M059J (cell line): Measurements from ENCODE around the gene PI4K2A. TPM values are rescaled to one million over a fixed set of nuclear protein-coding genes. Genes with fewer than 3 reads are reported as not detected.

Experiments used
- DNase-seq: peaks from one replicate; pipeline ENCODE4 v3.0.0-alpha.2; 2012; ENCODE audit warnings: low read depth
- total RNA-seq: library from RNA; depleted of rRNA; stranded (reverse); fragments of >200 nt; shearing (Covaris generic); gene quantifications from 2 replicates; pipeline ENCODE4 v1.2.3, GENCODE V29; 2014

PI4K2A gene
- total RNA-seq, 1 experiment from 2014 or later: 31.2 TPM

DNA sequence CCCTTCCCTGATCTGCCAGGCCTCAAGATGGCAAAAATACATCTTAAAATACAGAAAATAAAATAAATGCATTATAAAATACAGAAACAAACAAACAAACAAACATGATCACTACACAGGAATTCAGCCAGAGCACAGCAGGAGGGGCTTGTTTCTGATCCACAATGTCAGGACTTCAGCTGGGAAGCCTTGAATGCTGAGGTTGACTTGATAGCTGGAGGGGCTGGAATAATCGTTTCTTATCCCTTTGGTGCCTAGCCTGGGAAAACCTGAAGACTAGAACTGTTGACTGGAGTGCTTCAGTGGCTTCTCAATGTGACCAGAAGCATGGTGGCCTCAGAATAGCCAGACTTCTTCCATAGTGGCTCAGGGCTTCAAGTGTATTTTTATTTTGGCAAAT lies 63.9 kb downstream of the PI4K2A start:
- DNase-seq: no peak

DNA sequence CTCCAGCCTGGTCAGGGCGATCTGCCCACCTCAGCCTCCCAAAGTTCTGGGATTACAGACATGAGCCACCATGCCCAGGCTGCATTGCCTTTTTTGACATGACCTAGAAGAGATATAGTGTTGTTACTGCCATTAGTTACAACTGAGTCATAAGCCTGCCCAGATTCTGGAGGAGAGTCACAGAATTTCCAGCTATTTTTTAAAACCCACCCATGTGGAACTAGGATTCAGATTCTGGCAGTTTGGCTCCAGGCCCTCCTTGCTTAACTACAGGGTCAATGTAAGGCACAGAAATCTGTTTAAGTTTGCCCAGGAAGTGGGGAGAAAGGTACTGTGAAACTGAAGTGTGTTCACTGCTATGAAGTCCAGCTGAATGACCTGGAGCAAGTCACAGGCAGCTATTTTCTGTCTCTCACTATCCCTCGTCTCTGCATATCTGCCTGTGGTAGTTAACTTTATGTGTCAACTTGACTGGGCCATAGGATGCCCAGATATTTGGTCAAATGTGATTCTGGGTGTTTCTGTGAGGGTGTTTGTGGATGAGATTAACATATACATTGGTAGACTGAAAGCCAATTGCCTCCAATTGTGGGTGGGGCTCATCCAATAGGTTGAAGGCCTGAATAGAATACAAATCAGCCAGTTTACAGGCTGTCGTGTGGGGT lies 64.7 kb downstream of the PI4K2A start:
- DNase-seq: no peak

DNA sequence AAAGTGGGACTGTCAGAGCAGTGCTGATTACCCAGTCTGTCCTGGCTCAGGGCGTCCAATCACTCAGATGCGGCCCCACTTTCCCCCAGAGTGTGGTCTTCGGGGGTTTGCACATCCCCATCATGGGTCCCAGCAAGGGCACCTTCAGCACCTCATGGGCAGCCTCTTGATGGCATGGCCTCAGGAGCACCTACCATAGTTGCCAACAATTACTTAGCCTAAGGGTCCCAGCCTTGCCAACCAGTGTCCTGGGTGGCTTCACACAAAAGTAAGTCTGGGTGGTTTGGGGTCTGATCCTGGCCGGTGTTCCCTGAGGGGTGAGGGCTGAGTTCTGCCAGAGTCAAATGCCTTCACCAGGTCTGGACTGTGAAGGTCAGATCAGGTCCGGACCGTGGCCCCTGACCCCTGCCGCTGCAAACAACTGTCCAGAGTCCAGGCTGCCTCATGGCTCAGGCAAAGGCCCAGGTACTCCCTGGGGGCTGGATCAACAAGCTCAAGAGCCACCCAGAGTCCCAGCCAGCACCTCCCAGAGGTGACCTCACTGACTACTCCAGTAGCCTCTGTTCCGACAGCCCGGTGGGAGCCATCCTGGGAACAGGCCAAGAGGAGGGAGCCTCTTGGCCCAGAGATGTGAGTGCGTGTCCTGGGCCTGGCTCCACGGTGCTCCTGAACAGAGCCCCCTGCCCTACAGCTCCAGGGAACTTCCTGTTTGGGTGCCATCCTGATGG lies 66.8 kb downstream of the PI4K2A start:
- no peak for DNase-seq

DNA sequence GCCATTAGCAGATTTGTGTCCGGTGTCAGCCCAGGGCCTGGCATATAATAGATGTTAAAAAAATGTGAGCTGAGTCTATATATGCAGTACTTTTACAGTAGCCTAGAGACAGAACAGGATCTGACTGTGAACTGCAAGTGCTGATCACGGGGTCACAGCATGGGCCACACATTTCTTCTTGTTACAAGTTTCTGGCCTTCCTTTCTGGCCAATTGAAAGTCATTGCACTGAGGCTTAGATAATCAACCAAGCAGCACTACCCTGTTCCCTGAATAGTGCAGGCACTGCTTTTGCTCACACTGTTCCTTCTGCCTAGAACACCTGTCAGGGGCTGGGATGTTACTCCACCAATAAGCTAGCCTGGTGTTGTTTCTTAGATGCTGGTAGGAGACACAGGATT lies 67.7 kb downstream of the PI4K2A start:
- no peak for DNase-seq

DNA sequence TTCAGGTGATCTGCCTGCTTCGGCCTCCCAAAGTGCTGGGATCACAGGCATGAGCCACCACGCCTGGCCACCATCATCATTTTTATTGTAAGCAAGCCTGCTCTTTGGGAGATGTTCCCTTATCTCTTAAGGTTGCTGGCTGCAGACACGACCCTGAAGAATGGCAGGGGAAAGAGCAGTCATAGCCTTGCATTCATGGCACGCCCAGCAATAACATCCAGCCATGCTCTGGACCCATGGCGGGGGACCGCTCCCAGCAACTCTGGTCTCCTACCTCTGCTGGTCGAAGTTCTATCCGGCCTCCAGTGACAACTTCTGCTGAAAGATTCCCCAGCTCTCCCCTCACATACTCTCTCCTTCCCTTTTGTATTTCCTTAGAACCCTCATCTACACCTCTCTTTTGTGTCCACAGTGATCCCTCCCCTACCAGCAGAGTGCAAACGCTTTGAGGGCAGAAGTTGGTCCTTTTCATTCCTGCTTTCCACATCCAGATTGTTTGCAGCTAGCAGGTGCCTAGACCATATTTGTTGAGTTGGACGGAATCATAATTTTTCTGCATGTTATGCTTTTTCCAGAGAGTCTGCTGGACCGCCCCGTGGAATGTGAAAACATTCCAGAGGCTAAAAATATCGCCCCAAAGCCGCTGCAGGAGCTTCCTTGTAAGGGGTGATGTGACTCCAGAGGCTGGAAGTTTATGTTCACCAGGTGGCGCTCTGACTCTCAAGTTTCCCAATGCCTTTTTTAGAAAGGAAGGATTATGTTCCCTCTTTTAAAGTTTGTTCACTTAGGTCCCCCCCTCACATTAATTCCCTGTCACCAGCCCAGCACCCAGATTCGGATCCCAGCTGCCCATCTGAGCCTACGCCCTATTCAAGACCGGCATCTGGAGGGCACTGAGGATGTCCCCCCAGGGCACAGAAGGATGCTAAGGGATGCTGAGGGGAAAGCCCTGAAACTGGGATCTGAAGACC lies 68.8 kb downstream of the PI4K2A start:
- peak; percentile 69 for DNase-seq

DNA sequence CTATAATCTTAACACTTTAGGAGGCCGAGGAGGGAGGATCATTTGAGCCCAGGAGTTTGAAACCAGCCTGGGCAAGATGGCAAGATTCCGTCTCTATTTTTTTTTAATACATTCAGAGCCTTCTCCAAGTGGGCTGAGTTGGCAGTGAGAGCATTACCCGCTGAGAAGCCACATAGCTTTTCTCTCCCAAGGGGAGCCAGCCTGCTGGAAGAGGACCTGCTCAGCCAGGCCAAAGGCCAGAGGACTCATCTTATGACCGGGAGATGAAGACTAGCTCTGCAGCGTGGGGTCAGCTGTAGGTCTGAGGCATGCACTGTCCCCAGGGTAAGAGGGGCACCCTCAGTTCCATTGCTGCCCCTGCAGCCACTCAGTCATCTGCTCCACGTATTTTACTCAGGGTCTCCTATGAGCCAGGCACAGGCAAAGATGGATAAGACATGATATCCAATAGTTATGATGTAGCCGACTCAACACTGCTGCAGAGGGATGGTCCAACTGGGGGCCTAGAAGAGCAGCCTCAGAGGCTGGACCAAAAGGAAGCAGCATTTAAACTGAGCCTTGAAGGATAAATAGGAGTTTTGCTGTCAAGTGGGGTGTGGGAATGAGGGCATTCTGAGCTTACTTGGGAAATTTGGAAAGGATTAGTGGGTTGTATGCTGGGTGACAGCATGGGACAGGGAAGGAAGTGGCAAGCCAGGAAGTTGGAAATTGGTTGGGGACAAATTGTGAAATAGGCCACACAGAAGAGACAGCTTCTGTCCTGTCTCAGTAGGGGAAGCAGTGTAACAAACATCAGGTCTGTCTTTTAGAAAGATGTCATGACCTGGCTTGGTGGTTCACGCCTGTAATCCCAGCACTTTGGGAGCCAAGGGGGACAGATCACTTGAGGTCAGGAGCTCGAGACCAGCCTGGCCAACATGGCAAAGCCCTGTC lies 71.4 kb downstream of the PI4K2A start:
- no peak for DNase-seq

DNA sequence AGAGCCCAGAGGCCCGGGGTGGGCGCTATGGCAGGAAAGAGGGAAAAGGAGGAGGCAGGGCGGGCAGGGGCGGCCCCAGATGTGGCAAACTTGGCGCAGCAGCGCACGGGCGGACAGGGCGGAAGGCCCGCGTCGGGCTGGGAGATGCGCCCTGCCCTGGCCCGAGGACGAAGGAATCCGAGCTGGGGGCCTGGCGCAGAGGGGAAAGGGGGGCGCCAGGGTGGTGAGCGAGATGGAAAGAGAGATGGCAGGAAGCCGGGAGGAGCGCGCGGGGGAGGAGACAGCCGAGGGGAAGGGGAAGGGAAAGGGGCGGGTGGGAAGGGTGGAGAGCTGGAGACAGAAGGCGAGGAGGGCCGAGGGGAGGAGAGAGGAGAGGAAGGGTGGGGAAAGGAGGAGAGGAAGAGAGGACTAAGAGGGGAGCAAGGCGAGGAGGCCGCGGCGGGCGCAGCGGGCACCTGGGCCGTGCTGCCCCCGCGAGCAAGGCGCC lies 72.9 kb downstream of the PI4K2A start, which contains the start of gene MARVELD1:
Gene MARVELD1 (plus strand): TSS at position 392 of the 487 bp plus-strand sequence. CDS start 147 bp downstream, outside the sequence.
- DNase-seq: peak; percentile 64

DNA sequence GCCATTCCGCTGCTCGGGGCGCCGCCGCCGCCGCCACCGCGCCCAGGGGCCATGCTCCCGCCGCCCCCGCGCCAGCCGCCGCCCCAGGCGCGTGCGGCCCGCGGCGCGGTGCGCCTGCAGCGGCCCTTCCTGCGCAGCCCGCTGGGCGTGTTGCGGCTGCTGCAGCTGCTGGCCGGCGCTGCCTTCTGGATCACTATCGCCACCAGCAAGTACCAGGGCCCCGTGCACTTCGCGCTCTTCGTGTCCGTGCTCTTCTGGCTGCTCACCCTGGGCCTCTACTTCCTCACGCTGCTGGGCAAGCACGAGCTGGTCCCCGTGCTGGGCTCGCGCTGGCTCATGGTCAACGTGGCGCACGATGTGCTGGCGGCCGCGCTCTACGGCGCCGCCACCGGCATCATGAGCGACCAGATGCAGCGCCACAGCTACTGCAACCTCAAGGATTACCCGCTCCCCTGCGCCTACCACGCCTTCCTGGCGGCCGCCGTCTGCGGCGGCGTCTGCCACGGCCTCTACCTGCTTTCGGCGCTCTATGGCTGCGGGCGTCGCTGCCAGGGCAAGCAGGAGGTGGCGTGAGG lies 73.4 kb downstream of the PI4K2A start:
- DNase-seq: peak; percentile 75

DNA sequence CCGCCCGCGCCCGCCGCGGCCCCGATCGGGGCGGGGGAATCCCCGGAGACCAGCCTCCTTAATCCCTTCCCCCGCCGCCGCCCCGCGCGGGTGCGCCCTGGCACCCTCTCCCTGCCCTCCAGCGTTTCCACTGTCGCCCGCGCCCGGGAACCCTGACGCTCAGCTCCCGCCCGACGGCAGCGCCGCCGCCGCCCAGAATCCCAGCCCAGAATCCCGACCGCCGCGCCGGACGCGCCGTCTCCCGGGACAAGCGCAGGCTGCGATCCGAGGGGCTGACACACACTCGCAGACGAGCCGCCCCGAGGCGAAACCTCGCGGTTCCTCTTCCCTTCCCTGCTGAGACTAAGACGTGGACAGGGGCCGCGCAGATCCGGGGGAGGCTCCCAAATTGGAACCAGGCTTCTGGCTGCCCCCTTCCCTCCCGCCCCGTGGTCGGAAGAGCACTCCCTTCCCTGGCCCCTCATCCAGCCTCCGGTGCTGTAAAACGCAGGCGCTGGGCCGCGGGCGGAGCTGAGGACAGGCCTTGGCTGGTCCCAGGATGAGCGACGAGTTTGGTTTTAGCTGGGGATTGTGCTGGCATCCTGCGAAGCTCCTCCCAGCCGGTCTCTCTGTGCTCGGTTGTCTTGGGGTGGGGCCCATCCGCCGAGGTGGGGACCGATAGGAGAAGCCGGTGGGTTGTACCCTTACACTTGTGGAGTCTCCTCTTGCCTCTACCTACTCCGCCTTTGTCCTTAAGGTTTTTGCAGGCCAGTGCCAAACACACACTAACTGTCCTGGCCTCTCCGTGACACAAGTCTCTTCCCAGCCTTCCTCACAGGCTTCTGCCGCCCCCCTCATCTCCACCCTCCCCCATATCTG lies 74.2 kb downstream of the PI4K2A start:
- peak; percentile 75 for DNase-seq

DNA sequence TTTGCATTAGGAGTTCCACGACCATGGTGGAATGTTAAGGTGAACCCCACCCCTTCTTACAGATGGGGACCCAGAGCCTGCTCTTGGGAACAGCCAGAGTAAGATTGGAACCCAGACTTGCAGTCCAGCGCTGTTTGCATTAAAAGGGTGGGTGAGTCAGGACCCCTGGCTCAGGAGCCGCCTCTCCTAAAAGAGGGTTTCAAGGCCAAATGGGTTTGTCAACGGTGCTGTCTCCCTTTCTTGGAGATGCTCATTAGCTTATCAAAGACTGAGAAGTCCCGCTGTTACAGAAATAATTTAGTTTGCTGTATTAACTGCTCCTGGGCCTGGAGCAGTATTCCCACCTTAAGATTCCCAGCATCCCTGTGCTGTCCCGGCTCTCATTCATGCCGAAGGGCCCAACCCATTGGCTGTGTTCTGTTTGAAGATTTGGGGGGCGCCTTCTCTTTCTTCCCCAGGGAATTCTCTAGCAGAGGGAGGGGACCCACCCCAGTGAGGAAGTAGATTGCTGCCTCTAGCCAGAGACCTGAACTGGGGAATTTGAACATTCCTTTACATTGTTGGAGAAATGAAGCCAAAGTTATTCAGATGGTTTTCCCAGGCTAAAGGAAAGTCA lies 74.9 kb downstream of the PI4K2A start:
- no peak for DNase-seq

DNA sequence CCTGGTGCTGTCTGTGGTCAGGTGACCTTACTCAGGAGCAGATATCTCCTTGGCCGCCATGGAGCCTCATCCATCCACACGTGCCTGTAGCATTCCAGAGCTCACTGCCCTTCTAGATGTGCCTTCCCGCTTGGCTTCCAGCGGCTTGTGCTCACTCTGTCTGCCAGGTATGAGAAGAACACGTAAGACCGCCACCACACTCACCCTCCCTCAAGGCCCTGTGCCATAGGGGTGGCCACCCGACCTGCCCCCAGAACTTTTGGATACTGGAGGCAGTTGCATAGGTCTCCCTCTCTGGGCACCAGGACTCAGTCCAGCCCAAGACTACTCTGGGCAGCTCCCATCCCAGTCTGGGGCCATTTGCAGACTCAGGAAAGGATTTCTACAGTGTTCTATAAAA lies 77.2 kb downstream of the PI4K2A start:
- DNase-seq: no peak

DNA sequence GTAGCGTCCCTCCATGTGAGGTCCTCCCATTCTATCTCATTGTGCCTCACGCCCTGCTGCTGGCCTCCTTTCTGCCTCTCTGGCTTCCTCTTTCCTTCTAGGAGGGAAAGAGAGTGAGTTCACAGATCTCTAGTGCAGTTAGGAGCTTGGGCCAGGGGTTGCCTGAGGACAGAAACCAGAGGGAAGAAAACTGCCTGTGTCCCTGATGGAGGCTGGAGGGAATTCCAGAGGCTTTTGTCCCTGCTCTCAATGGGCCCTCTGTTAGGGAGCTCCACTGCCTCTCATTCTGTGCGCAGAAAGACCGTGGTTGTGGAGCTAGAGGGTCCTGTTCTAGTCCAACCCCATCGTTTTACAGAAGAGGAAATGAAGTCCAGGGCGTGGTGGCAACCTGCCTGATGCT lies 77.7 kb downstream of the PI4K2A start:
- no peak for DNase-seq

DNA sequence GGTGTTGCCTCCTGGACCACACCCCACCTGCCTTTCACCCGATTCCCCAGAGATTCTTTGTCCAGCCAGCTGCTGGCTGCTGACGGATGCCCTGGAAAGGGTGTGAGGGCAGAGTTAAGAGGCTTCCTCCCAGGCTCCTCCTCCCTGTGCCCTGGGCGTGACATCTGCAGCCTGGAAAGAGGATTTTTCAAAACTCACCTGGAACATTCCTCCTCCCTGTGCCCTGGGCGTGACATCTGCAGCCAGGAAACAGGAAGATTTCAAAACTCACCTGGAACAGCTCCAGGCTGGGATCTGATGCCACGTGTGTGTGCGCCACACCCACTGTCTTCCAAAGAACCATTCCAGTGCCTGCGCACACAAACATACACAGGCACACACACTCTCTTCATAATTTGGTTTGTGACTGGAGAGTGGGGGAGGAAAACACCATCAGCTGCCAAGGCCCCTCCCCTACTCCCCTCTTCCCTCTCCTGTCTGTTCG lies 78.2 kb downstream of the PI4K2A start:
- DNase-seq: no peak

DNA sequence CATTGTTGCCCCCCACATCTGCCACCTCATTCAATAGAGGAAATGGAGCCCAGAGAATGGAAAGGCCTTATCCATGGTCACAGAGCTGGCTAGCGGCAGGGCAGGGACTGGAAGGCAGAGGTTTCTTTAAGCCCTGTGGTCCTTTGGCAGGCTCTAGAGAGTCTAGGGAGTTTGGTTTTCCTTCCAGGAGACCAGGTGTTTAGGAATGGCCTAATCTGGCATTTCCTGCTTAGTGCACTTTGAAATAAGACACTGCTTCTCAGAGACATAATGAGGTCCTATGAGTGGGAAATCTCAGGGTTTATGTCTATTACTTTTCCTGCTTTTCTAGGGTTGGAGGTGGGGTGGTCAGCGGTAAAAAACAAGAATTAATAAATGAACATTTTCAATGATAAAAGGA lies 79.1 kb downstream of the PI4K2A start:
- DNase-seq: no peak

DNA sequence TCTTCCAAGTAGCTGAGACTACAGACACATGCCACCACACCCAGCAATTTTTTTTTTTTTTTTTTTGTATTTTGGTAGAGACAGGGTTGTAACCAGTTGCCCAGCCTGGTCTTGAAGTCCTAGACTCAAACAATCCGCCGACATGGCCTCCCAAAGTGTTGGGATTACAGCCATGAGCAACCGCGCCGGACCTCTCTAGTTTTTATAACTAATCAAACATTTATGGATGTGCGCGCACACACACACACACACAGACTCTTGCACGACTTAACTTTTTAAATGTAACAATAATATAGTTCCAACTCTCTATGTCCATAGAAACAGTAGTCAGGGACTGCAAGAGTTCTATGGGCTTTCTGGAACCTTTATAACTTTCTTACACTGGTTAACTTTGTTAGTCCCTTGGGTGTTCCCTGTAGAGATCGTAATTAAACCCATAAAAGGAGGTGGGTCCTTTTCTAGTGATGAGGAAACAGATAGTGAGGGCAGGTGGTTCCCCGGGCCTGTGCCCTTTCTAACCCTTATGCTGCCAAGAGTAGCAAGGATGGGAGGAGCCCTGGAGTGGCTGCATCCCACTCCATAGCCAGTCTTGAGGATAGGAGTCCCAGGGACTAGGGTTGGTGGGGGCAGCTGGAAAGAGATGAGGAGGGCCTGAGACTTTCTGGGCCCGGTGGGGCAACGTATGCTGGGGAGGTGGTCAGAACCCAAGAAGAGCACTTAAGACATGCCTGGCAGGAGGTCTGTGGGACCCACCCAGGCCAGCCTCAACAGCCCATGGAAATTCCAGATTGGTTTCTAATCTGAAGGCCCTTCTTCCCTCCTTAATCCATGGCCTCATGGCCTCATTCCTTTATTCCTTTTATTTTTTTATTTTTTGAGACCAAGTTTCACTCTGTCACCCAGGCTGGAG lies 81.7 kb downstream of the PI4K2A start:
- DNase-seq: no peak

DNA sequence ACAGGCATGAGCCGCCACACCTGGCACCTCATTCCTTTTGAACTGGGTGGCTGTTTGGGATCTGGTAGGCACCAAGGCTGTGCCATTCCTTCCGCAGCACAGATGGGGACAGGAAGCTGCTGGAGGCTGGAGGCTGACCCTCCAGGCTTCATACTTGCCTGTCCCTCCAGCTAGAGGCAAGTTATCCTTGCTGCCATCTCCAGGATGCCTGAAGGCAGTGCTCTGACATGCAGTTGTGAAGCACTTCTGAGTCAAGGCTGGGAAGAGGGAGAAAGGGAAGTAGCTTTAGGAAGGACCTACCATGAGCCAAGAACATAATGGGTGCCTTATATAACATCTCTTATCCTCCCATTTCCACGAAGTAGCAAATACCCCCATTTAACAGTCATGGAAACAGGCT lies 82.5 kb downstream of the PI4K2A start:
- no peak for DNase-seq

DNA sequence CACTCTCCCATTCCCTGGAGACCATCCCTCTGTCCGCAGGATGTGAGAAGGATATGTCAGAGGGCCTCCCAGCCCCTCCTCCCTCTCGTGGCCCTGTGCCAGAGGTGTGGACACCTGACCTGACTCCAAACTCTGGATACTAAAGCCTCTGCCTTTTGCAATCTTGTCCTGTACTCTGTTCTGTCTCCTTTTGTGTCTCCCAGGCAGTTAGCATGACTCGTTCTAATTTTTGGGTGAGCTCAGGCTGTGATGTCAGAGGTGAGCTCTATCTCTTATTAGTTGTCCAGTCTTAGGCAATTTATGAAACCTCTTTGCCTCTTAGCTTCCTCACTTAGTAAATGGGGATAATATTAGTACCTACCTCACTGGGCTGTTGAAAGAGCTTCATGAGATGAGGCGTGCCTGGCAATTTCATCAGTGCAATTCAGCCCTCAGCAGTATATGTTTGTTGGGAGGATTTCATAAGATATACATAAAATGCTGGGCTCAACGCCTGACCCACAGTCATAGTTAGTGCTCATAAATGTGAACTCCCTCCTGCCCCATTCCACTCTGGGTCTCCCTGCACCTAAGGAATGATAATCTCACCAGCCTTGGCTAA lies 84.0 kb downstream of the PI4K2A start:
- DNase-seq: no peak
